Astrocyte of the spinal cord (primary cell): Measurements from ENCODE around the gene APOC3.

Source experiments
- DNase-seq: peaks from one replicate; pipeline ENCODE4 v3.0.0; 2011; ENCODE audit warnings: low read depth, low spot score
- H3K4me3 ChIP-seq: 2 replicates; pipeline ENCODE4 v1.5.1; 2011; ENCODE audit warnings: low read depth, mild to moderate bottlenecking, low read length, moderate library complexity
- in situ Hi-C: cut with HindIII; loops from 2 replicates; pipeline ENCODE4 v1.10.0; 2017; ENCODE audit warnings: low sequenced_read_pairs
- TF ChIP-seq, protein P1 (sequence below): IDR thresholded peaks from 2 replicates; pipeline ENCODE4 v1.5.1; 2012; ENCODE audit warnings: low read depth, mild to moderate bottlenecking, low read length, inconsistent platforms

APOC3 gene

DNA sequence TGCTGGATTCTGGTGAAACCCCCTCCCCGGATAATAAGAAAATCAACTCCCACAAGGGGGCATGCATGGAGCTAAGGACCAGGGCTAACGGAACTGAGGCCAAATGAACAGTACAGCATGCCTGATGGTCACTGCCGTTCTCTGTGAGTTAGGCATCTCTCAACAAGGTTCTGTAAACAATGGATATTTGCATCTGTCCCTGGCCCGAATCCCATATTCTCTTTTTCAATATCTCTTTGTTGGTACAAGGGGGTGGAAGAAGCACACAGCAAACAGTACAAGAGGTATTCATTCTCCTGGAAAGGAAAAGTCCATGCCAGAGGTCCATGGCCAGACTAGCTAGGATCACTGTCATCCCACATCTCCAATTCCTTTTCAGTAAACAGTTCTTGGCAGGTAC, 39.9 kb downstream of the APOC3 start:
- no peak for DNase-seq
- in situ Hi-C loops = no loop called here
- no peak overlapping the region for H3K4me3 ChIP-seq
- TF ChIP-seq, protein P1, sequence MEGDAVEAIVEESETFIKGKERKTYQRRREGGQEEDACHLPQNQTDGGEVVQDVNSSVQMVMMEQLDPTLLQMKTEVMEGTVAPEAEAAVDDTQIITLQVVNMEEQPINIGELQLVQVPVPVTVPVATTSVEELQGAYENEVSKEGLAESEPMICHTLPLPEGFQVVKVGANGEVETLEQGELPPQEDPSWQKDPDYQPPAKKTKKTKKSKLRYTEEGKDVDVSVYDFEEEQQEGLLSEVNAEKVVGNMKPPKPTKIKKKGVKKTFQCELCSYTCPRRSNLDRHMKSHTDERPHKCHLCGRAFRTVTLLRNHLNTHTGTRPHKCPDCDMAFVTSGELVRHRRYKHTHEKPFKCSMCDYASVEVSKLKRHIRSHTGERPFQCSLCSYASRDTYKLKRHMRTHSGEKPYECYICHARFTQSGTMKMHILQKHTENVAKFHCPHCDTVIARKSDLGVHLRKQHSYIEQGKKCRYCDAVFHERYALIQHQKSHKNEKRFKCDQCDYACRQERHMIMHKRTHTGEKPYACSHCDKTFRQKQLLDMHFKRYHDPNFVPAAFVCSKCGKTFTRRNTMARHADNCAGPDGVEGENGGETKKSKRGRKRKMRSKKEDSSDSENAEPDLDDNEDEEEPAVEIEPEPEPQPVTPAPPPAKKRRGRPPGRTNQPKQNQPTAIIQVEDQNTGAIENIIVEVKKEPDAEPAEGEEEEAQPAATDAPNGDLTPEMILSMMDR = no peak

DNA sequence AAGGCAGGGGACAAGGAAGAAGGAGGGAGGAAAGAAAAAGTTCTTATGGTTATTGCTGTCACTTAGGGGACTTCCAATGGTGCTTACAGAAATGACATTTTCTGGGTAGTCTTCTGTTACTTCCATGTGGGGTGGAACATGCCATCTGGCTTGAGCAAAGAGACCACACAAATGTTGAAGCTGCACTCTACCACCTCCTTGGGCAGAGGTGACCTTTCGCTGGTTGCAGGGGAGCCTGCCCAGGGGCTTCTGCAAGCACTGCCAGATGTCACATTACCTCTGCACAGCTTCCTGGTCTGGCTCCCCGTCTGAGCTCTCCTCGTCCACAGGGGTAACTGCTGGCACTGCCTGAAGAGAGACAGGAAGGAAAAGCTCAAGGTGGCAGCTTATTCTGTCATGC, 40.3 kb downstream of the APOC3 start:
- no peak overlapping the region for H3K4me3 ChIP-seq
- TF ChIP-seq, protein P1 = no peak
- DNase-seq = no peak
- in situ Hi-C loops = no loop called here

DNA sequence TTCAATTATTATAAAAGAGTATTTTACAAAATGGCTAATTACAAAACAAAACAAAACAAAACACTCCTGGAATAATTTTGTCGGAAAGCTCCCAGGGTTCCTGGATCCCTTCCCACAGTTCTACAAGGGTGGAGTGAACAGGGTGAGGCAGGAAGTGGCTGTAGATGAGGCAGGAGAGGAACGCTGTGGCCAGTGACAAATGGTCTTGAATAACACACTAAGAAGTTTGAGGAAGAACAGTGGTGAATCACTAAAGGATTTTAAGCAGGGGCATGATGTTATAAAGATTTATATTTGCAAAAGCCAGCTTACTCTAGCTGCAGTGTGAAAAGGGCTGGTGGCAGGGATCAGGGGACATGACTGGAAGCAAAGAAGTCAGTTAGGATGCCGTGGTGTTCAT, 41.5 kb downstream of the APOC3 start:
- DNase-seq = peak; percentile 90
- no peak overlapping the region for H3K4me3 ChIP-seq
- TF ChIP-seq, protein P1 = no peak
- in situ Hi-C loops = no loop called here

DNA sequence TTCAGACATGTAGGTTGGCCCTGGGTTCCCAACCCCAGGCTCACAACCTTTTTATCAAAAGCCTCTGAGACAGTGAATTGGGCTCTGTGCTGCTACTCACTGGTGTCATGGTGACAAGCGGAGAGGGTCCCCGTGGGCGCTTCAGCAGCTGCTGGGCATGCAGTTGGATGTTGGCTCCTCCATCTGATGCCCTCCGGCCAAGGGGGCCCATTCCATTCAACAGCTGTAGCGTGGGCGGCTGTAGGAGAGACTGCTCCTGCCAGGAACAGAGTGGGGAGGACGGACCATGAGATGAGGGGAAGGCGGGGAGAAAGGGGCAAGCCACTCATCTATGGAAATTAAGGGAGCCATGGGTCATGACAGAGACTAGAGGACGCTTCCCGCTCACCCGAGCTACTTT, 43.7 kb downstream of the APOC3 start:
- in situ Hi-C loops = no loop called here
- TF ChIP-seq, protein P1 = no peak
- no peak for DNase-seq
- H3K4me3 ChIP-seq = no peak overlapping the region

DNA sequence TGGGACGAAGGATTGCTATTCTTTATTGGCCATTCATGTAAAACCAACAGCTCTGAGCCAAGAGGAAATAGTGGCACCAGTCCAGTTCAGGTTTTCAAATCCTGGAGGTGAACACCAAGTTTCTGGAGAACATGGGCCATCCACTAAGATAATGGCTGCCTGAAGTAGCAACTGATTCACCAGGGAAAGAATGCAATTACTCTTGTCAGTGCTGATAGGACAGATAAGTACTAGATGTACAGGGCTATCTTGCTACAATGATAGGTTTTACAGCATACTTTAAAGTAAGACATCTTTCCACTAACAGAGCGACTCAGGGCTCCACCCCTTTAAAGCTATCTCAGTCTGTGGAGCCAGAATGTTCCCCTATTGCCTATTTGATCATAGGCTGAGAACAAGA, 44.5 kb downstream of the APOC3 start:
- TF ChIP-seq, protein P1 = no peak
- no peak overlapping the region for H3K4me3 ChIP-seq
- in situ Hi-C loops = no loop called here
- no peak for DNase-seq

DNA sequence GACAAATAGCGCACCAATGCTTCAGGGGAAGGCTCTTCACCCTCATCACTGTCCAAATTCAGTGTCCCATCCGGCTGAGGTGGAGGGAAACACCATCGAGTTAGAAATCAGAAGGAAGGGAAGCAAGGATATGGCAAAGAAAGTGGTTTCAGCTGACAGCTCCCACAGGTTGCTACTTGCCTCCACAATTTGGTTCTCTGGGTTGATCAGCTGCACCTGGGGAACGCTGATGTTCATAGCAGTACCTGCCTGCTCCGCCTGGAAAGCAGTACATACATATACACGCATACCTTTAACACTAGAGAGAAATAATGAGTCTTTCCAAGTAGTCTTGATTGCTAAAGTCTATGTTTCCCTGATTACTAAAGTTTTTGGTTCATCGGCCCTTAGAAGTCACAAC, 45.5 kb downstream of the APOC3 start:
- in situ Hi-C loops = no loop called here
- TF ChIP-seq, protein P1 = no peak
- no peak overlapping the region for H3K4me3 ChIP-seq
- no peak for DNase-seq

DNA sequence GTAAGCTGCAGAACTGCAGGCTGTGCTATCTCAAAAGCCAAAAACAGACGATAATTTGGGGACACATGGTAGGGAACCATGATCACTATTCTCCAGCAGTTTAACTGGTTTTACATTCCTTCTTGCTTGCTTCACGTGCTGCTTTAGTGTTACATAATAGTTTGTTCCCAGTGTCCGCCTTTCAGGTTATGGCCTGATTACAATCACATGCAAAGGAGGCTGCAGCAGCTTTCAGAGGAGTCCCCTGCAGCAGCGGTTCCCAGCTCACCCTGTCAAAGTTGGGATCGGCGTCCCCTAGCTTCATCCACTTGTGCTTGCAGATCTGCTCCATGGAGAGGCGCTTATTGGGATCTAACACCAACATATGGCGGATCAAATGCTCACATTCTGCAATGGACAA, 46.9 kb downstream of the APOC3 start:
- in situ Hi-C loops = no loop called here
- TF ChIP-seq, protein P1 = no peak
- no peak overlapping the region for H3K4me3 ChIP-seq
- no peak for DNase-seq
